ENCODE measurements around the gene IQUB.
"Not testable (repeated sequence)": the region's sequence is repeated elsewhere in the genome, so short reads cannot be mapped to it uniquely, and the experiment has no call there.

The IQUB gene

DNA sequence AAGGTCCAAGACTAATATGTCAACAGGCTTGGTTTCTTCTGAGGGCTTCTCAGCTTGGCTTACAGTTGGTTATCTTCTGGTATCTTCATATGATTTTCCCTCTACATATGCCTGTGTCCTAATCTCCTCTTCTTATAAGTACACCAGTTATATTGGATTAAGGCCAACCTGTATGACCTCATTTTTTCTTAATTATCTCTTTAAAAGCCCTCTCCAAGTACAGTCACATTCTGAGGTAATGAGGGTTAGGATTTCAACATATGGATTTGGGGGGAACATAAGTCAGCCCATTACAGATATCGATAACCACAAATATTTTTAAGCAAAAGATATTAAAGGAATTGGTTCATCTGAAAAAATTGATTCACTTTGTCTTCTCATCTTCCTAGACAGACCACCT, 49.2 kb downstream of the IQUB start:
- DNase-seq: no peak

DNA sequence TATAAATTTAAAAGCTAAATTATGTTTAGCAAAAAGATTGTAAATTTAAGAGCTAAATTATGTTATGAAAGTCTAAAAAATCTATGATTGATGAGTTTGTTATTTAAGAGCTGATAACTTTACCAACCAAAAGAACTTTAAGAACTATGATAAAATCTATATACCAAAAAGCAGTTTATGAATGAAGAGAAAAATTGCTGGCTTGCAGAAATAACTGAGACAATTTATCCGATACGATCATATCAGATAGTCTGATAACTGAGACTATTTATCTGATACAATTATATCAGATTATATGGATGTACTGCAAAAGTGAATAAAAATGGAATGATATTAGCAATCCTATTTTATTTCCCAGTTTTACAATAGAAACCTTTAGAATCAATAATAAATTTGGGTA, 50.2 kb downstream of the IQUB start:
- no peak for DNase-seq

DNA sequence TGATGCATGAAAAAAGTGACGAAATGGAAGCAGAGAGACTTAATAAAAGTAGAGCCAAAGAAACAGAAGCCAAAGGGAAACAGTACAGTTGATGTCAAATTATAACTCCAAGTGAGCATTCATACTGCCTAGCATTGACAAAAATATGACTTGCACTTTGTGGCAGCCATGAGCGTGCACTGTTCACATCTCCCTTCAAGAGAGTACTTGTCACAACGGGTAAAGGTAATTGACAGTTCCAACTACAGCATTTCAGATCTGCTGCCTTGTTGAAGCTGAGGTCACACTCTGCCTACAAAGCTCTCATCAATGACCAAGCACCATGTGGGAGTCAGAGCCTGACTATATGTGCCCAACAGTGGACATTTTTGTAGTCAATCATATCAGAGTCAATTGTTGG, 54.3 kb downstream of the IQUB start:
- DNase-seq: no peak

DNA sequence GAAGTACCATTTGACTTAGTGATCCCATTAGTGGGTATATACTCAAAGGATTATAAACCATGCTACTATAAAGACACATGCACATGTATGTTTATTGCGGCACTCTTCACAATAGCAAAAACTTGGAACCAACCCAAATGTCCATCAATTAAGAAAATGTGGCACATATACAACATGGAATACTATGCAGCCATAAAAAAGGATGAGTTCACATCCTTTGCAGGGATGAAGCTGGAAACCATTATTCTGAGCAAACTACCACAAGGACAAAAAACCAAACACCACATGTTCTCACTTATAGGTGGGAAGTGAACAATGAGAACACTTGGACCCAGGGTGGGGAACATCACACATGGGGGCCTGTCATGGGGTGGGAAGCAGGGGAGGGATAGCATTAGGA, 56.3 kb downstream of the IQUB start:
- DNase-seq: not testable (repeated sequence)

DNA sequence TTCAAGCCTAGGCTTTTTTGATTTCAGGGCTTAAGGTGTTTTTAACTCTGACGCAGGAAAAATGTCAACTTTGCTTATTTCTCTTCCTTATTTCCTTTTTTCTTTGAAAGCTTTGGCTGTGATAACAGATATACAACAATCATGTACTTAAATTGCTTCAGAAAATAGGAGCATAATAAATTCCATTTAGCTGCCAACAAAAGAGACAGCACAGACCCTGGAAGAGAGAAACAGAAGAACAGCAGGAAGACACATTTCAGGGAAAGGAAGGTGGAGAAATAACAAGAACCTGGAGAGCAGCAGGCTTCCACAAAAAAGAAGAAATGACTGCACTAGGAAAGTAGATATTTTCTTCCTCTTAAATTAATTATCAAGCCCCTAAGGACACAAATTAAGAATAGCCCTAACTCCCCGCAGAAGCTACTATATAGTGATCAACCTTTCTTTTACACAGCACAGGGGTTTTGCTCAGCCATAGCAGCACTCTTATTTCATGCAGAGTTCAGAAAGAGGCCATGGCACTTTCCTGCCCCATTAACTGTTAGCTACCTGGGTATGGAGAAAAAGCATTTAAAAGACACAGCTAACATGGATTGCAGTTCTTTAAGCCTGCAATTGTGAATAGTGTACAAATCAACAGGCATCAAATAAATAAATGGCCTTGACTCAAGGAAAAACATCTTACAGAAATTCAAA, 61.5 kb downstream of the IQUB start:
- no peak for DNase-seq

DNA sequence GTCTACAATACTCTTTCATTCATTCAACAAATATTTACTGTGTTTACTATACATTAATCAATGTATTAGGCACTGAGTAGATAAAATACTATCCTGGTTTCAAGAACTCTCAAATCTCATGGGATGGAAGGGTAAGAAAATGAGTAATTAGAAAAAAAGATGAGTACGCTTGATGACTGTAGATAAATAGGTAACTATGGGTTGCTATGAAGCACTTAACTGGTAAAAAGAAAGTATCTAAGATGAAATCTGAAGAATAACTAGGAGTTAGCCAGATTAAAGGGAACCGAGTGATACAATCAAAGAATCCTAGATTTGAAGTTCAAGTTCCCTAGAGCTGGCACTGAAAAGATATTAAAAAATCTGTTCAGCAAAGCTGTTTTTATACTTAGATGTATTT, 62.1 kb downstream of the IQUB start:
- no peak for DNase-seq

- no peak for DNase-seq
These were observed 66.1 kb downstream of the IQUB start for GRCh38 chr7:123468303-123468702.

DNA sequence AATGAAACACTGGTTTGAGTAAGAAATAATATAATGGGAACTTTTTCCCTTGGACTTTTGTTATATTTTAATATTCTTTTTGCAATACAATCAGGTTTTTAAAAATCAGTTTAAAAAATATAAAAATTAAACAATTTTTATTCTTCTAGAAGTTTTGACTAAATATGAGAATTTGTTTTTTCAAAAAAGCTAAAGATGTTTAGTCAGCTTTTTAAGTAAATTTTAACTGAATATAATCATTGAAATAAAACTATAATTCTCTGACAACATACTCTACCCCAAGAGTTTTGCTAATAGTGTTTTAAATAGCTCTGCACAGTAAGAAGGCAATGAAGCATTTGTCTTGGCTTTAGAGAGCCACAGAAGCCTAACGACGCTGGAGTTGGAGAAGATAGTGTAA, 70.5 kb downstream of the IQUB start:
- no peak for DNase-seq

- no peak for DNase-seq
These were observed 73.8 kb downstream of the IQUB start for GRCh38 chr7:123460616-123461015.

DNA sequence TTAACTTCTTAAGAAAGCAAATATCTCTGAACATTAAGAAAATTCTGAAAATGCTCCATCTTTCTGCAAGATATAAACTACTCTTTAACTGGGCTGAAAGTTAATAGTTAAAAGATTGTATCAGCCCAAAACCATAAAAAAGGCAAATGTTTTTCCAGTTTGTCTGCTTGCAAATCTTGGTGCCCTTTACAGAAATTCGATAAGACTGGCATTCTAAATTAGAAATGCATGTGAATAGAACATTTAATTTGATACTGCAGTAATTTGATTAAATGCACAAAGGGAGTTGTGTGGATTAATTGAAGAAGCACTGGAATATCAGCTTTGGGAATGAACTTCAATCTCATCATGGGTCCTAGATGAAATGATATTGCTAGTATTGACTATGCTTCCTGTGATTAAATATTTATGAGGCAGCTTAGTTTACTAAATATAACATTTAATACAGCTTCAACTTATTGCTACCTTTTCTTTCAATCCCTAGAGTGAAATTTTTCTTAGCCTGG, 78.4 kb downstream of the IQUB start:
- DNase-seq: no peak

DNA sequence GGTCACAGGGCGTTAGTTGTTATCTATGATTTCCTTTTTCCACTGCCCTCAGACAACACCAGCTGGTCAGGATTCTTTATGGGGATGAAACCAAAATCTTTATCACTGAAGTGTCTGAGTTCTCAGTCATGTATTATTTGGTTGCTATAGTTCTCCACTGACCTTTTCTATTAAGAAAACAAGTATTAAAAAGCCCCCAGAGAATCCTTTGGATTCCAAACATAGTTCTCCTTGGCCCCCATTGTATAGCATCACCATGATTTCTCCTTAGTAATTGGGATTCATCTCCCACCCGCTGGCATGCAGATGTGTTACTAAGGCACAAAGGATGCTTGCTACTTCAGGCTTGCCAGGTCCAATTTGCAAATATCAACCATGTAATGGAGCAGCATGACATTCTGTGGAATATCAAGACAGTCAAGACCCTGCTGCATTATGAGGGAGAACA, 94.3 kb downstream of the IQUB start:
- DNase-seq: no peak

- DNase-seq: no peak
These were observed 95.2 kb downstream of the IQUB start for GRCh38 chr7:123439191-123439590.

- no peak for DNase-seq
These were observed 96.9 kb downstream of the IQUB start for GRCh38 chr7:123437447-123437995.

DNA sequence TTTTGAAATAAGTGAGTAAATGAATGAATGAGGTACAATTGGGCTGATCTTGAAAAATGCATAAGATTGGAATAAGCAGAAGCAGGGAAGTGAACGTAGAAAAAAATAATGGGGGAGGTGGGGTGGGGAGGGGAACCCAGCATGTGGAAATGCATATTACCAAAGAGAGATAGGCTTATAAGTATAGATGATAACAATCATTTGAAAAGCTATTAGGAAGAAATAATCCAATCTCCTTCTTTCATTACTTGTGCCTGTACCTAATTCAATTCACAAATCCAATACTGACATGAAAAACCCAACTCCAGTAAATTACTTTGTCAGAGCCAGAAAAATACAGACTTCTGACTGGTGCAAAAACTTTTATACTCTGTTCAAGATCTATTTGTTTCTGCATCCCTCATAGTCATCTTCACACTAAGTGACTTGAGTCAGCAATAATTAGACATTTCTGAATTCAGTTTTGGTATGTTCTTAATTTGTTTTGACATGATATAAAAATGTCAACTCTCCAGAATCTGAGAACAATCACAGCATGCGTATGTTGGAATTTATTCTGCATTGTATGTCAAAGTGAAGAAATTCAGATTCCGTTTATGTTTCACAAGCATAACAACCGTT, 99.2 kb downstream of the IQUB start:
- DNase-seq: no peak

DNA sequence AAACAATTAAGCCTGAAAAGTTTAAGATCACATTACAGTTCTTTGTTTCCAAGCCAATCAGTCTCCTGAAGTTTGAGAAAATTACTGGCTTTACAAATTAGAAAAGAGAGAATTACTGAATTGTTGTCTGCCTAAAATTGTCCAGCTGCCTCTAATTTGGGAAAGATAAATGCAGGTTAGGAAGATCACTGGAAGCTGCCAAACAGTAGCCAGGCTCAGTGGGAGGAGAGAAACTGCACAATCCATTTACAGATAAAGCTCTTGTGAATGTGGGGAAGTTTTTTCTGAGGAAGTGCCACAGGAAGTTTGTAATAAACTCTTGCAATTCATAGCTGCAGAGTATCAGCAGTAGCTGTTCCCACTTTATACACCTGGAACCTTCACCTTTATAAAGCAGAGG, 100.7 kb downstream of the IQUB start:
- no peak for DNase-seq

- no peak for DNase-seq
These were observed 101.8 kb downstream of the IQUB start for GRCh38 chr7:123432601-123433000.

GRCh38 chr7:123431075-123431614, 103.2 kb downstream of the IQUB start:
- DNase-seq: no peak

DNA sequence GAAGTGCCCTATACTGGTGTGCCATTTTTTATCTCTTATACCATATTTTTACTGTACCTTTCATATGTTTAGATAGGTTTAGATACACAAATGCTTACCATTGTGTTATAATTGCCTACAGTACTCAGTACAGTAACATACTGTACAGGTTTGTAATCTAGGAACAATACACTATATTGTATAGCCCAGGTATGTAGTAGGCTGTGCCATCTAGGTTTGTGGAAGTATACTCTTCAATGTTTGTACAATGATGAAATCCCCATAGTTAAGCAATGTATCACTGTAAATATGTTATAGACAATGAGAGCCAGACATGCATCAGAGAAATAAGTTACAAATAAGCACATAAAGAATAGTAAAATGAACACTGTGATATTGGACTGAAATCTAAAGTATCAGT, 109.1 kb downstream of the IQUB start:
- DNase-seq: no peak

DNA sequence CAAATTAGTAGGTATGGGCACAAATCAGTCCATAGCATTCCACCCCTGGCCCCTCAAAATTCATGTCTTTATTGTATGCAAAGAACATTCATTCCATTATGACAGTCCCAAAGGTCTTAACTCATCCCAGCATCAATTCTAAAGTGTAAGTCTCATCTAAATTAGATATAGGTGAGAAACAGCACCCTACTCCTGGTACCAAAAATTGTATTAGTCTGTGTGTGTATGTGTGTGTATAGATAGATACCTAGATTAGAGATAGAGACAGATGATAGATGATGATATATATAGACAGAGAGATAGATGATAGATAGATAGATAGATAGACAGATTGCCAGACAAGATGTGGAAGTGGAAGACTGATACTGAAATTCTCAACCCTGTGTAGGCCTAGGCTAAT, 109.9 kb downstream of the IQUB start:
- no peak for DNase-seq

- no peak for DNase-seq
These were observed 110.8 kb downstream of the IQUB start for GRCh38 chr7:123423622-123424021.

DNA sequence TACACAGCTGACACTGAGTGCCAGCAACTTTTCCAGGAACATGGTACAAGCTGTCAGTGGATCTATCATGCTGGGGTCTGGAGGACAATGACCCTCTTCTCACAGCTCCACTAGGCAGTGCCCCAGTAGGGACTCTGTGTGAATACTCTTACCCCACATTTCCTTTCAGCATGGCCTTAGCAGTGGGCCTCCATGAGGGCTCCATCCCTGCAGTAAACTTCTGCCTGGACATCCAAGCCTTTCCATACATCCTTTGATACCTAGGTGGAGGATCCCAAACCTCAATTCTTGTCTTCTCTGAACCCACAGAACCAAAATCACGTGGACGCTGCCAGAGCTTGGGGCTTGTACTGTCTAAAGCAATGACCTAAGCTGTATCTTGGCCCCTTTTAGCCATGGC, 116.8 kb downstream of the IQUB start:
- DNase-seq: no peak

DNA sequence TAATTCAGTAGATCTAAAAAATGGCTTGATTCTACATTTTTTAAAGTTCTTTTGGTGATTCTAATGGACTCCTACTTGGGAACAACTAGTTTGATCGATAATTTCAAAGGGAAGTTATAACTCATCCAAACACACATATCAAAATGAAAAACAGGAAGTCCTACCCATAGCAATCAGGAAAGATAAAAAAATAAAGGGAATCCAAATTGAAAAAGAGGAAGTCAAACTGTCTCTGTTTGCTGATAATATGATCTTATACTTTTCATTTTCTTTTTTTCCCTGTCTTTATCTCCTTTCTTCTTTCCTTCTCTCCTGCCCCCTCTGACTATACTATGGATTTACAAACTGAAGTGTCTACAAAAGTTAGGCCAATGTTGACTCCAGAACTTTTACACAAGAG, 118.8 kb downstream of the IQUB start:
- no peak for DNase-seq

DNA sequence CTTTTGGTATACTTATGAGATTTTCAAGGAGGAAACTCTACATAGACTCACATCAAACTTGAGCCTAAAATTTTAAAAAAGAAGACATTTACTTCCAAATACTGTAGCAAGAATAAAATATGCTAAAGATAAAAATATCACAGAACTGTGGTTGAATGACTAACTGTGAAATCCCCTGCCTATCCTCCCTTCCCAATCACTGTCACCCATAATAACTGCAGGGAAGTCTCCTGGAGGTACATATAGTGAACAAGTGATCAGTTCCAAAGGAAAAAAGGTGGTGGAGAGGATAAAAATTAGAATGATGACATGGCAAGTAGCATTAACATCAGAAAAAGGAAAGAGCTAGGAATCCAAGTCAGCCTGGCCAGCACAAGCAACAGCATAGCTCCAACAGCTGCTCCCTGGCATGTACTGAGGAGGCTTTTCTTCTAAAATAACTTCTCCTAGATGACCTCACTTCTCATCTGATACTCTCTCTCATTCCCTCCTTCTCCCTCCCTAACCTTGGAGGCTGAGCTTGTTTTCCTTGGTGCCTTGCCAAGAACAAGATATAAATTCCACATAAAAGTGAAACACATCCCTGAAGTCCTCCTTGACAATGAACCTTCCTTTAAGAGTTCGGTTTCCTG, 124.0 kb downstream of the IQUB start:
- DNase-seq: no peak

GRCh38 chr7:123407951-123408350, 126.4 kb downstream of the IQUB start:
- not testable (repeated sequence) for DNase-seq

Measured in activated T-cell treated with anti-CD3 and anti-CD28 coated beads for 4 hours (primary cell).